ENCODE results near the gene CLMN.

CLMN gene

DNA sequence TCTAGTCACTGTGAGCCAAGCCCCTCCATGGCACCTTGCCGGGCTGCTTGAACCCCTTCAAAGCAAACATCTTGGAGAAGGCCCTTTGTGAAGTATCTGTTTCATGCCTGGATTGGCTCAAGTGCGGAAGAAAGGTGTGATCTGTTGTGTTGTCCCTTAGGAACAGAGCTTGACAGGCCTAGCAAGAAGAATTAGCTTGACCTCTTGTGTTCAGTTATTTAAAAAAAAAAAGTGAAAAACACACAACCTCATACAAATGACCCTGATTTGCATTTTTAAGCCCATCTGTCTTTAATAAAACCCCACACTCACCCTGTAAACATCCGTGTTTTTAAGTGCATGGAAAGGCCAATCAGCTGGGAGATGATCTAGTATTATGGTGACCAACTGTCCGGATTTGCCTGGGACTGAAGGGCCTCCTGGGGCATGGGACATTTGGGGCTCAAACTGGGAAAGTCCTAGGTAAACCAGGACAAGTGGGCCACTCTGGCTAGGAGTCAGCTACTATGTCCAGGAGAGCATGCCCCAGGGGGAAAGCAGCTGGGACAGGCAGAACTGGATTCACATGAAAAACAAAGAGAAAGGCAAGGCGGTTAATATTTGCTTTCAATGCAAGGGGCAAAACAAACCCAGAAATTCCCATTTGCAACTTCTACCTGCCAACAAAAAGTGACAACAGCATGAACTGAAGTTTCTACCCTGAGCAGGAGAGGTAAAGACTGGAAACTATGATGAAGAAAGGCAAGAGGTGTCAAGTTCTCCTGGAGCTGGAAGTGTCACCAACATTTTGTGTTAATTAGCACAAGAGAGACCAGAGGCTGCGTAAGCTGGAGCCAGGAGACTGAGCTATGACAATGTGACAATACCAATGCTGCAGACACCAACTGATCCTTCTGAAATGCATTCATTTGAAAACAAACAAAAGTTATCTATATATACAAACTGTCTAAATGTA is 78.6 kb downstream of the CLMN start:
- no peak for DNase-seq (ENCODE audit: low spot score)

DNA sequence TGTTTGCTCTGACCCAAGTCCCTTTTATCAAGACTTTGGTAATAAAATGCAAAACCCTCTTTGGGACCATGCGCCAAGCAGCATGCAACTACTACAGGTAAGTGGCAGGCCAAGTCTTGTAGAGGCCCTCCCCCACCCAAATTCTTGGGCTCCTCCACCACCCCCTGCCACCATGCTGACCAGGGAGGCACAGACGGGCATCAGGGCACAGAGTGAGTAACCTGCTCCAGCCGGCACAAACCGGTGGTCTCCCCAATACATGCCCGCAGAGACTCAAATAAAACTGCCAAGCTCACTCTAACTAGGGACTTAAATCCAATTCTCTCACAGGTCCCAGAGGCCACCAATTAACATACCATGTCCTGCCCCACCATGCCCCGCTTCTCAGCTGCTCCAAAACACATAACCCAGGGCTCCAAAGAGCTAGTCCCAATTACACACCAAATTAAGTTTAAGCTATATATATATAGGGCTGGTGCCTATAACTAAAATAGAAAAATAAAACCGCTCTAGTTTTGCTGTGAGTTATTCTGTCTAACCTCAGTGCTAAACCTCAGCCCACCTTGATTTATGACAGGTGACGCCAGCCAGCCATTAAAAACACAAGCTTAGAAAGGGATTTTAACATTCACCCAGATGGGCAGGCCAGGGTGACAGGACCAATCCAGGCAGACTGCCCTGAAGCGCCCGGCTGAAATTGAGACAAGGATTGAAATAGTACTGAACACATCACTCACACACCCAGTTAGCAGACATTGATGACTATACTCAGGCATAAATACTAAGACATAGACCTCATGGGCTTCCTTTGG is 81.0 kb downstream of the CLMN start:
- no peak for DNase-seq (ENCODE audit: low spot score)

DNA sequence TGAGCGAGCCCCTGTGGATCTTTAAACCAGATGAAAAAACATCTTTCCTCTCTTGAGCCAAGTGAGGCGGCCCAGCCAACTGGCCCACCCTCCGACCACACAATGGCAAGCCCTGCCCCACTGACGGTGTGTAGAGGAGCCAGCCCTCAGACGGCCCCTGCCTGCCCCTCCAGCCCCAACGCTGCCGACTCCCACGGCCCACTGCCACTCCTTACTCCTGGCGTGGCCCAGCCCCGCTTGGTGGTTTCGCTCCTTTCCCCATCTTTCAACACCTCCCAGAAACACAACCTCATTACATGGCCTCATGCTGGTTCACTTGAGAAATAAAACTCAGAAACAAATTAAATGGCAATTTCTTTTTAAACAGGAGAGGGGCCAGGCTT is 81.8 kb downstream of the CLMN start:
- no peak for DNase-seq (ENCODE audit: low spot score)

DNA sequence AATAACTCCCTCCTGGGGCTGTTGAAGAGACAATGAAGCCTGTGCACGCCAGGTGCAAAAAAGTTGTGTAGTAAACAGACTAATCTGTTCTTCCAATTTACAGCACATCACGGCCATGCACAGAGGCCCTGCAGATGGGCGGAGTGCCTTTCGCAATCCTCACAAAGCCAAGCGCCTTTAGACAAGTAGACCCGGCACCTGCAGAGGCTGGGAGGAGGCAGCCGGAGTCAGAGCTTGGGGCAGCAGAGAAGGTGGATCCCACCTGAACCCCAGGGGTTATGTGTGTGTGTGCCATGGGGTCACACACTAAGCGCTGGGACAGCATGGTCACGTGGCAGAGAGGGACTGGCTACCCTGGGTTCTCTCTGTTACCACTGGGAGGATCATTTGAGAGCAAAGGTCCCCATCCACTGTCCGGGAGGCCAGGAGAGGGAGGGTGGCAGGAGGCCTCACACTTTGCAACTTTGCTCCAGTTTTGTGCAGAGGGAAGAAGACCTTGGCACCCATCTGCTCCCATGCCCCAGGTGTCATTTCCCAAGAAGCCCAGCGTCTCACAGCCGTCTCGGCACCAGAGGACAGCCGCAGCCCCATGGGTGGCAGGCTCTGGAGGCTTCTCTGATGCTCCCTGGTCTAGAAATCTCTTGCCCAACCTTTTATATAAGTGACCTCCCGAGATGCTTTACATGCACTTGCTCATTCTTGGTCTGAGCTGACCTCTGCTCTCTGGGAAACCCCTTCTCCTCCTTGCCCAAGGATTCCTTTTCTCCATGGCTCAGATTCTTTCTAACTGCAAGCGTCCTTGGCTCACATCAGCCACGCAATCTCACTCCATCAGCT is 82.4 kb downstream of the CLMN start:
- no peak for DNase-seq (ENCODE audit: low spot score)

DNA sequence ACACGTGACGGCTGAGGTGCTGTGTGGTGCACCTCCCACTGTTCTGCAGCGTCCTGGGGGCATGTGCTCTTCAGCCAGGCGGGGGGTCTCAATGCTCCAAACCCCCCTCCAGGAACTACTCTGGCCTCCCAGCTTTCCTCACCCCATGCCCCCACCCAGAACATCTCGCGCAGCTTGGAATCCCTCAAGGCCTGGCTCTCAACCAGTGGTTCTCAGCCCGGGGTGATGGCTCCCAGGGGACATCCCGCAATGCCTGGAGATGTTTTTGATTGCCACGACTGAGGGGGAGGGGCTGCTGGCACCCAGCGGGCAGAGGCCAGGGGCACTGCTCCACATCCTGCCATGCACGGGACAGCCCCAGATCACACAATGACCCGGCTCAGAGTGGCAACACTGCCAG is 83.5 kb downstream of the CLMN start:
- DNase-seq (ENCODE audit: low spot score) = no peak

DNA sequence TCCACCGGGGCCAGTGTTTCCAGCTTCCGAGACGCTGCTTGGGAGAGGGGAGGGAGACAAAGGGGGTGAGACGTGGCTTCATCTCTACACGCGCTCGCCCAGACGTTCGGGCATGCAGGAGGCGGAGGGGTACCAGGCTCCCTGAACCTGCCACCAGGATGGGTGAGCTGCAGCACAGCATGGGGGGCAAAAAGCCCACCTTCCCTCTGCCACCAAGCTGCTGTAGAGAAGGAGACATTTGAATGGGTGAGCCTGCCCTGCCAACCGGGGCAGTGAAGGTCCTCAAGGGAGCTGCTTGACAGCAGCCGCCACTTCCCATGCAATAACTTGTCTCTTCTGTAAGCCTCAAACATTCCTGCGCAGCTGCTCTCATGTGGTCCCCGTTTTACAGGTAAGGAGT is 83.9 kb downstream of the CLMN start:
- no peak for DNase-seq (ENCODE audit: low spot score)

DNA sequence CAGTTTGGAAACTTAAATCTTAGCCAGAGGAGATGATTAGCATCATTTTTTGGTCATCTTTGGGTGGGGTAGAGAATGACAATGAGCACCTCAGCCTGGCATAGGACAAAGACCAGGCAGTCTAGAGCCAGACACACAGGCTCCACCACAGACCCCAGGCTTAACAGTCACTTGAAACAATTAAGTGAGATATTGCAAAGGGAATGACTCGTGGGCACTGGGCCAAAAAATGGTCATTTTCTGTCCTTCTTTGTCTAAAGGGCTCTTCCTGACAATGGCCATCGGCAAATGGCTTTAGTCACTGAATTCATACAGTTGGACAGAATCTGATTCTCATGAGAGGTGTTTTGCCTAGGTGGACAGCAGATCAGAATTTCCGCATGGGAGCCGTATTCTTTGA is 84.4 kb downstream of the CLMN start:
- DNase-seq (ENCODE audit: low spot score) = peak; percentile 54

DNA sequence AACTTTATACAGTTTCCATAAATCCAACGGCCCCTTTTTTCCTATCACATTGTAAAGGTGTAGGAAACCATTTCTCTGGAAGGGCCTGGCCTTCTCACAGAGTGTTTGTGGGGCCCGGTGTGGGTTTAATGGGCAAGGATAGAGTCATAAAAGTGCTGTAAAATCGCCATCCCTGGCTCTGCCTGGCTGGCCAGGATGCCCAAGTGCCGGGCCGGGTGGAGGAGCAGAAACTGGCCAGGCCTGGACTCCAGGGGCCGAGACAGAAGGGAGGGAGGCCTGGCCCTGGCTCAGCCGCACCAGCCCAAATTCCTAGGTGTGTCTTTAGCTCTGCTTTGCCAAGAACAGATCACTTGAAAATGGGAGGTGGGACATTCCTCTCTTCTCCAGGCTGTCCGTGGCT is 85.3 kb downstream of the CLMN start:
- DNase-seq (ENCODE audit: low spot score) = no peak

DNA sequence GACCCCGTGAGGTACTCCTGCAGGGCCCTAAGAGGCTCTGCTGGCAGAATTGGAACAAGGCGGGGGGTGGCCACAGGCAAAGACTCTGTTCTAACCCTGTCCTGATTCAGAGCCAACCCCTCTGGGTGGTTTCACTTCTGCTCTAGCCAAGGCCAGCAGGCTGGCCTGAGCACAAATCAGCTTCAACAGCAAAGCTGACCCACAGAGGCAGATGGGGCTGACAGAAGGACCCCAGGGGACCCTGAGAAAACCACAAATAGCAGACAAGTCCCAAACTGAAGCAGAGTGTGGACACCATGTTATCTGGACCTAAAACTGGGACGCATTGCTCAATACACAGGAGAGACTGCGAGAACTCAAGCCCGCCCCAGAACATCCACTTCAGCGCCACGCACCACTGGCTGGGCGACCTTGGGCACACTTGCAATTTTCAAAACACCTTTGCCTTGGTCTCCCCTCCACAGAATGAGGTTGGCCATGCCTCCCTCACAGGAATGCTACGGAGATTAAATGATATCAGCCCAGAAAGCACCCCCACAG is 85.9 kb downstream of the CLMN start:
- DNase-seq (ENCODE audit: low spot score) = no peak

DNA sequence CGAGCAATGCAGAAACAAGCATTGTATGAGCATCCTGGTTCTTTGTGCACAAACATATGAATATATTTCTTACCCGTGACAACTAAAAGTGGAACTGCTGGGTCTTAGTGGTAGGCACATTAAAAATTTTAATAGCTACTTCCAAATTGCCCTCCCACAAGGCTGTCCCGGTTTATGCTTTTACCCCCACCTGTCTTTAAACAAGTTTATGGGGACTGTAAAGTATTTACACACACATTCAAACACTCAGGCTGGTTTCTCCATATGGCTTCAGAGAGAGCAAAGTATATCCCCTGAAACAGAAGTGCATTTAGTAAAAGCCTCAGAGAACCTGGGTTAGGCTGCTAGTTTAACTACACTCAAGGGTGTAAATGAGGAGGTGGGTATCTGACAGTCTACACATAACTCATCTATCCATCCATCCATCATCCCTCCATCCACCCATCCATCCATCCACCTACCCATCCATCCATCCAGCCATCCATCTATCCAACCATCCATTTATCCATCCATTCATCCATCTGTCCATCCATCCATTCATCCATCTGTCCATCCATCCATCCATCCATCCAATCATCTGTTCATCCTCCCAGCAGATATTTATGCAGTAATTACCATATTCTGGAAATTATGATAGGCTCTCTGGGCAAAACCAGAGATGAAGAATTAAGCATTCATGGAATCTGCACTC is 86.7 kb downstream of the CLMN start:
- no peak for DNase-seq (ENCODE audit: low spot score)

DNA sequence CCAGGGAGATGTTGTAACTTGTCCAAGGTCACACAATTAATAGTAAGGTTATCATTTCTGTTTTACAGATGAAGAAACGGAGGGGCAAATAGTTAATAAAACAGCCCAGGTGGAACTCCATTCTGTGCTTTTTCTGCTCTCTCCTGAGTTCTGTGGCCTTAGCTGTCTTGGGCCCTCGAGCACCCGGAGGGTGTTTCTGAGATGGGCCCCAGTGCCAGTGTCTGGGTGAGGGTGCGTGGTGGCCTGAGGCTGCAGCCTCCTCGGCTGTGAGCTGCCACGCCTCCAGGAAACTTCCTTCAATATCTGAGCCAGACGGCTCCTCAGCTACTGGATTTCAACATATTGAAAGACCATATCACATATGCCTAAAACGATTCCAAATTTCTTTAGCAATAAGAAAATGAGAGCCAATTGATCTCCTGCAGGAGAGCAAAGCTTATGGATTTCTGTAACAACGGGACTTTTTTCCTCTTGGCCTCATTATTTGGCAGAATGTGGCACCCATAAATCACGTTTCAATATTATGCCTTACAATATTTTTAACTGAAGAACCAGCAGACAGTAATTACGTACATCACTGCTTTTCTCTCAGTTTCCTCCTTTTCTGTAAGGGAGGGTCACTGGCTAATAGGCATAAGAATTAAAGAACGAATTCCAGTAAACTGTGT is 87.6 kb downstream of the CLMN start:
- no peak for DNase-seq (ENCODE audit: low spot score)

DNA sequence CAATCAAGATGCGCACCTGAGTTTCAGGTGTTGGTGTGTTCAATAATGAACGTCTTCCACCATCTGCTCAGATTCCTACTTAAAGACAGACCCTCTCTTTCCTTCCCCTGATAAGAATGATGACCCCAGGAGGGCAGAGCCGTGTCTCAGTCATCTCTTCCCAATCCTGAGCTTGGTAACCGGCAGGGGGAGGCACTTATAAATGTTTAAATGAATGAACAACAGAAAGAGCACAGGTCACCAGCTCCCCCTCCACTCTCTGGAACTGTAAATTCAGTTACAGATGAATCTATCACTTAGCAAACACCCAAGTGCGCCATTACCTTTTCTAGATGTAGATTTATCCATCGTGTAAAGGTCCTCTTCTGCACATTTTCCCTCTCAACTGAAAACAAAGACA is 90.0 kb downstream of the CLMN start:
- no peak for DNase-seq (ENCODE audit: low spot score)

DNA sequence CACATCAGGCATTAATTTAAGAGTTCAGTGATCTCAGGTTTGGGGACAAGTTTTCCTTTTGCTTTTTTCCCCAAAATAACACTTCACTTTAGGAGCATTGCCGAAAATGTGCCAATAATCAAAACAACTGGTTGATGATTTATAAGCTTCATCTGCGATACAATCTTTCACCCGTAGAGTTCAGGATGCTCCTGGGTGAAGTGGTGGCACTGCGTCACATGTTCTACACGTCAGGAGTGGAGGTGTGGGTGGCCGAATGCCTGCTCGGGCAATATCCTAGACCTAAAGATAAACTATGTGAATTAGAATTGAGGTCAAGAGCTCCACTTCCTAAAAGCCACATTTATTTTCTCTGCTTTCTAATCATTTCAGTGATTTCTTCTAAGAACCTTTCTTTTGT is 91.5 kb downstream of the CLMN start:
- no peak for DNase-seq (ENCODE audit: low spot score)

DNA sequence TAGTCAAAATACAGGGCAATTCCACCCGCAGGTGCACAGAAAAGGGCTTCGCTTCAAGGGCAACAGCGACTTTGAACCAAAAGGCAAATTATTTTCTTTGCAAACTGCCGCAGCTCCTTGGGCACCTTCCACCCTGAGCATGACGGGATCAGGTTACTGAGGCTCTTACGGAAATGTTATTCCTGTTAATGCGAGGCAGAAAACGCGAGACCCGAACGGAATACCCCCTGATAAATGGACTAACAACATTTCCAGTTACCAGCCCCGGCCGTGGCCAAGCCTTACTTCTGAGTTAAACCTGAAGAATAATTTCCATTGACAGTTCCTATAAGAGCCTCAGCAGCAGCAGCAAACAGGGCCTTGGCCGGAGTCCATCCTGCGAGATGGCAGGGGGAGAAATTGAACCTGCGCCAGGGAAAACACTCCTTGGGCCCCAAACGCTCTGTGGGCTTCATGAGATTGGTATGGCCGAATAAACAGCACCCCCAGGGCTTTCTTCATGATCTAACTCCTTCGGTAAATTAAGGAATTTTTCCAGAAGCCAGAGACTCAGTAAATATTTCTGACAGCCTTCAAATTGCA is 92.3 kb downstream of the CLMN start:
- DNase-seq (ENCODE audit: low spot score) = no peak

DNA sequence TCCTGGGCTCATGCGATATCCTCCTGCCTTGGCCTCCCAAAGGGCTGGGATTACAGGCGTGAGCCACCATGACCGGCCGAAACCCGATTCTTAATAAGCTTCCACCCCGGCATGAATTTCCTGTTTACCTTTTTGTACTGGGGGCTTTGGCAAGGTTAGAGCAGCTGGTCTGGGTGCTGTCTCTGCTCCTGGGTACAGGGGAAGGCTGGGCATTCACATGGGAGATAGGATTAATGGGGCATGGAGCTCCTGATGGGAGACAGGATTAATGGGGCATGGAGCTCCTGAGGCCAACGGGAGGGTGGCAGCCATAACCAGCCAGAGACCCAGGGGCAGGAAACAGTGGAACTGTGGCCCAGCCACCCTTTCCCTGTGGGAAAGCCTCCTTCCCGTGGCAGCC is 92.9 kb downstream of the CLMN start:
- no peak for DNase-seq (ENCODE audit: low spot score)

DNA sequence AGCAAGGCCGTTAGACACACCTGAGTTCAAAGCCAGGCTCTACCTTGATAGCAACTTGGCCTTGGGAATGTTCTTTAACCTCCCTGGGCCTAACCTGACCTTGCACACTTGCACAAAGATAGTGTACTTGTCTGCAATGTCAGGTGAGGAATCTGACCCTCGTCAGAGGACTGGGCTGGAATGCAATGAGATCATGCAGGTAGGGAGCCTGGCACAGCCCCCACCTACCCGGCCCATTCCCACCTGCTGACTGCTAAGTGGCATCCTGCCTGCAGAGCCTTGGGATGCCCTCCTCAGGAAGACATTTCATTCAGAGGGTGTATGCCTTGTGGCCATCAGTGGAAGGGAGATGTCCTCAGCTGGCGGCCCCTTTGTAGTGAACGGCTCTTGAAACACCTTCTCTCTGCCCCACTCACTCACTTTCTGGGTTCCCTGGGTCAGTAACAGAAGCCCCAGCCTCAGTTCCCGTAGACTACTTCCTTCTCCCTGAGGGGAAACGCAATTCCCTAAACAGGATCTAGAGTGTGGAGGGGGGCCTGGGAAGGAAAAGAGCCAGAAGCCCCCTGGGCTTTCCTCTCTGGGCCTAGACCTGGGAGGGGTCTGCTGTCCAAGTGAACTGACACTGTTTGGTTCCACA is 94.3 kb downstream of the CLMN start:
- no peak for DNase-seq (ENCODE audit: low spot score)

DNA sequence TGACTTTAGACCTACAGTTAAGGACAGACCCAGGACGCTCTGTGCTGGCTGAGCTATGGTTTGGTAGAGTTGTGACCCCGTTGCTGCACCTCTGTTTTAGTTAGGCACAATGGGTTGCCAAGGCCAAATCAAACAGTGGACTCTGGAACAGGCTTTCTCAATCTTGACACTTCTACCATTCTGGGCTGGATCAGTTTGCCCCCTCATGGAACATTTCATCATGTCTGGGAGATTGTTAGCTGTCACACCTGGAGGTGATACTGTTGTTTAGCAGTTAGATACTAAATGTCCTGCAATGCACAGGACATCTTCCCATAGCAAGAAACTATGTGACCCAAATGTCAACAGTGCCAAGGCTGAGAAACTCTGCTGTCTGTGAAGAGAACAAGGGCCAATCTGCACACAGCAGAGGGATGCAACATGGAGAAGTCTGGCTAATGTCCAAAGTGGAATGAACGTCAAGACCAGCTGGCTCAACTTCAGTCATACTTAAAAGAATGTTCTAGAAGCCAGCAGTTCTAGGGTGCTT is 96.8 kb downstream of the CLMN start:
- no peak for DNase-seq (ENCODE audit: low spot score)

DNA sequence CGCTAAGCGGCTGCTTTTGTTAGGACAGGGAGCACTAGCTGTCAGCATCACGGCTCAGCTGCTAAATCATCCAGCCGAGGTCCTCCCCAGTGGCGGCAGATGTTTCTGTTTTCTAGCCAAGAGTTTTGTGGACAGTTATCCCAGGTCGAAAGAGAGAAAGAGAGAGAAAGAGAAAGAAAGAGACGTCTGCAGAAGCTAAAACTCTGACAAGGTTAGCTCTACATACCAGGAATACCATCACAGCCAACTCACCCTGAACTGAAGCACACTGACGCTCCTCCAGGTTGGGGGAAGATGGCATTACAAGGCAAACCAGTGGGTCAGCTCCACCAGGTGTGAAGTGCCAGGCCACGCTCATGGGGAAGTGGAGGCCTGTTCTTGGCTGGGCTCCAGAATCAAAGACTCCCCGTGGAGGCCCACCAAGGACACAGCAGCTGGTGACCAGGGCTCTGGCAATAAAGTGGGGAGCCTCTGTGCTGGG is 97.5 kb downstream of the CLMN start:
- no peak for DNase-seq (ENCODE audit: low spot score)

DNA sequence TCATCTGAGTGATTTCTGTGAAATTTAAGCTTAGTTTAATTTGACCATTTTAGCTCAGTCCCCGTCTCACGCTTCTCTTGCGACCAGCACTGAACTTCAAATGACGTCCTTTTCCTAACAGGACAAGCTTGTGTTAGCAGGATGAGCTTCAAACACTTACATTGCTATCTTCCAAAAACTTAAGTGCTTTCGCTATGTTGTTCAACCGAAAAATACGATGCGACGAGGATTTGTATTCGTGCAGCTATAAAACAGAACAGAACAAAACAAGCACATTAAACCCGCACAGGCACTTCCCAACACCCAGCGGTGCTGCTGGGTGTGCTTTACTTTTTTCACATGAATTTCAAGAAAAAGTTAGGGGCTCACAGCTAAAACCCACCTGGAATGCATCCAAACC is 98.2 kb downstream of the CLMN start:
- no peak for DNase-seq (ENCODE audit: low spot score)

All from kidney capillary endothelial cell (primary cell).